ENCODE results near the gene YIPF1. TPM values are rescaled to one million over a fixed set of nuclear protein-coding genes. Genes with fewer than 3 reads are reported as not detected.
"Not testable (repeated sequence)": the region's sequence is repeated elsewhere in the genome, so short reads cannot be mapped to it uniquely, and the experiment has no call there.

The YIPF1 gene
- total RNA-seq, 1 experiment from 2014 or later = 24.9 TPM

DNA sequence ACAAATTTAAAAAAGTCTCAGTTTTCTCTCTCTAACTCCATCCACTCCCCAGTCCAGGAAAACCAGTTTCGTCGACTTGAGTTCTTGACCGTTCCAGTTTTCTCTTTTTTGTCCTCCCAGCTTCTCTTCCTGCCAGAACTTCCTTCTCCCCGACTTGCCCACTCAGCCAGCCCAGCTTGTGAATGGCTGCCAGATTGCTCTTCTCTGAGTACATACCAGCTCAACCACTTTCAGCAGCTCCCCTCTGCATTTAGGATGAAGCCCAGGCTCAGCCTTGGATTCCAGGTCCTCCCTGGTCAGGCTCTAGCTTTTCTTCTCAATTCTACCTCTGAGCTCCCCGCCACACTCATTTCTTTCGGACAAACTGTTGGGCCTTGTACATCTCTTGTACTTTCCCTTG lies 5.8 kb upstream of the YIPF1 start:
- no peak for DNase-seq (ENCODE audit: low read depth)

DNA sequence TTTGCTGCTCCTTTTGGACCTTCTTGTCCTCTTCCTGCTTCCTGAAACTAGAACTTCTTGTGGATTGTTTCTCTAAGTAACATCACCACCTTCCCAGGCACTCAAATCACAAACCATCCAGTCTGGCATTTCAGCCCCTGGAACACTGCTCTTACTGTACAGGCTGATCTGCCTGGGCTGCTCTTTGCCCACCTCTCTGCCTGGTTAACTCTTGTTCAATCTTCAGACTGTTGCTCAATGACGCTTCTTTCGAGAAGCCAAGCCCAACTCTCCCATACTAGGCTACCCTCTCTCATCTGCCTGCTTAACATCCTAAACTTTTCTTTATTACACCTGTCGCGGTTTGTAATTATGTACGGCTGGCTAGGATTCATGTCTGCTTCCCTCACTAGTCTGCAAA lies 5.0 kb upstream of the YIPF1 start:
- no peak for DNase-seq (ENCODE audit: low read depth)

GRCh38 chr1:53893999-53894636 lies 4.5 kb upstream of the YIPF1 start, which contains the start of gene DIO1:
Gene DIO1, plus strand, starts transcription at chr1:53894187. Its CDS starts 24 bp downstream, at chr1:53894211.
- DNase-seq (ENCODE audit: low read depth) = no peak

DNA sequence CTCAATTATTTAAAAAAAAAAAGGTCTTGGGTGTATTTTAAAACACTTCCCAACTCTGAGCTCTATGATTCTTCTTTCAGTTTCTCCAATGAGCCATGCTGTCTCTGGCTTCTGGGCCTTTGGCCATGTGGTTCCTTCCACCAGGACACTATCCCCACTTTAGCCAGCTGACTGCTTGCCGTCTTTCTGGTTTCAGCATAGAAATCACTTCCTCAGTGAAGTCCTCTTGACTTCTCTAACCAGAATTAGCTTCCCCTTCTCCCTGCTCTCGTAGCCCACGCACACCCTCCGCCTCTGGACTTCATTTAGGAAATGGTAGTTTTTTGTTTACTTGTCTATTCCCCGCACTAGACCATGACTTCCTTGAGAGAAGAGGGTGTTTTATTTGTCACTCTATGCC lies 3.3 kb upstream of the YIPF1 start:
- no peak for DNase-seq (ENCODE audit: low read depth)

- DNase-seq (ENCODE audit: low read depth) = no peak
Observed at GRCh38 chr1:53891678-53892077, 2.1 kb upstream of the YIPF1 start.

DNA sequence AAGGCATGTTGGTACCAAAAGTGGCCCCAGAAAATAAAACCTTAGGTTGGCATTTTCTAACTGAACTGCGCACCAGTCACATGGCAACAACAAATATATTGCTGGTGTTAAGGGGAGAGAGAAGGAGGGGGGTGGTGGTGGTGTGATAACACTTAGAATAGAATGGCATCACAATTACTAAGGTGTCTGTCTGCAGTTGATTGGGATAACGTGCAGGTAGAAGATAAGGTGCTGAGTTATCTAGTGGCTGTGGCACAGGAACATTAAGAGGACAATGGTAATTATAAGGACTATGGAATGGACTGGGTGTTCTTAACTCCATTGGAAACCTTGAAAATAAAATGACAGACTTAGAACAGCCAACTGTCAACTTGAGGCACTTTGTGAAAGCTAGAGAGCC lies 1.4 kb upstream of the YIPF1 start:
- DNase-seq (ENCODE audit: low read depth) = no peak

GRCh38 chr1:53890522-53890941 lies 935 bp upstream of the YIPF1 start:
- DNase-seq (ENCODE audit: low read depth) = no peak

GRCh38 chr1:53888681-53889080 lies 916 bp downstream of the YIPF1 start:
- DNase-seq (ENCODE audit: low read depth) = no peak

DNA sequence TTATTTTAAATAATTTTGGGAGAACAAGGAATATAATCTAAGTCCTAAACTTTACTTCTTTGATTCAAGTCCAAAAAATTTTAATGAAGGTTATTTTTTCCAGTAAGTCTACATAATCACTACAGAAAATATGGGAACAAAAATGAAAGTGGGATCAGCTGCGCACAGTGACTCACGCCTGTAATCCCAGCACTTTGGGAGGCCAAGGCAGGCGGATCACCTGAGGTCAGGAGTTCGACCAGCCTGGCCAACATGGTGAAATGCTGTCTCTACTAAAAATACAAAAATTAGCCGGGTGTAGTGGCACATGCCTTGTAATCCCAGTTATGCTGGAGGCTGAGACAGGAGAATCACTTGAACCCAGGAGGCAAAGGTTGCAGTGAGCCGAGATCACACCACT lies 6.0 kb downstream of the YIPF1 start:
- not testable (repeated sequence) for DNase-seq (ENCODE audit: low read depth)

DNA sequence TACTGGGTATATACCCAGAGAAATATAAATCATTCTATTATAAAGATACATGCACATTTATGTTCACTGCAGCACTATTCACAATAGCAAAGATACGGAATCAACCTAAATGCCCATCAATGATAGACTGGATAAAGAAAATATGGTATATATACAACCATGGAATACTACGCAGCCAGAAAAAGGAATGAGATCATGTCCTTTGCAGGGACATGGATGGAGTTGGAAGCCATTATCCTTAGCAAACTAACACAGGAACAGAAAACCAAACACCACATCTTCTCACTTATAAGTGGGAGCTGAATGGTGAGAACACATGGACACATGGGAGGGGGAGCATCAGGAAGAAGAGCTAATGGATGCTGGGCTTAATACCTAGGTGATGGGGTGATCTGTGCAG lies 7.7 kb downstream of the YIPF1 start:
- not testable (repeated sequence) for DNase-seq (ENCODE audit: low read depth)

DNA sequence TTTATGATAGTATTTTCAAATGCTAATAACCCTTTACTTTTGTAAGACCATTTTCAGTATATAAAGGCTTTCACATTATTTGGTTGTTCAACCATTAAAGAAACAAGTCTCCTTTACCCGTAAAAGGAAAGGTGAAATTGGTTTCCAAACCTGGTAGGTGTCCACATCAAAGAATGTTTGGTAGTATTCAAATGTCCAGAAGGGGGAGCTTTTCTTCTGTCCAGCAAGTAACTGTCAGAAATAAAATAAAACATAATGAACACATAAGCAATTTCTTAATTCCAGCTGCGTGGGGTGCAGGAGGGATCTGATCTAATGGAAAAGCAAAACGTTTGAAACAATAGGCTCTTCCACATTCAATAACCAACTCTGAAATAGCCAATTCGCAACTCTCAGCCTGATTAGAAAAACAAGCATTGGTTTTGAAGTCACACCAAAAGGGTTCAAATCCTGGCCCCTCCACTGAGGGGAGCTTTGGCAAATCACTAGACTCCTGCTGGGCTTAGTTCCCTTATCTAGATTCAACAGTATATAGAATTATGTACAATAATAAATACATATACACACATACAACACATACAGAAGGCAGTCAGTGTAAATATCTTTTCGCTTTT lies 11.0 kb downstream of the YIPF1 start:
- peak; percentile 24 for DNase-seq (ENCODE audit: low read depth)

DNA sequence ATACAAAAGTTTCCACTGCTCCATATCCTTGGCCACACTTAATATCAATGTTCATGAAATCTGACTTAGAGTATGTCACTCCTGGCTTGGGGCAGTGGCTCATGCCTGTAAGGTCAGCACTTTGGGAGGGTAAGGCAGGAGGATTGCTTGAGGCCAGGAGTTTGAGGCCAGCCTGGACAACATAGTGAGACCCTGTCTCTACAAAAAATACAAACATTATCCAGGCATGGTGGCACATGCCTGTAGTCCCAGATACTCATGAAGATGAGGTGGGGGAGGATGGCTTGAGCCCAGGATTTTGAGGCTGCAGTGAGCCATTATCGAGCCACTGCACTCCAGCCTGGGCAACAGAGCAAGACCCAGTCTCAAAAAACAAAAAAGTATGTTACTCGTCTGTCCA lies 14.4 kb downstream of the YIPF1 start:
- DNase-seq (ENCODE audit: low read depth) = not testable (repeated sequence)

- DNase-seq (ENCODE audit: low read depth) = no peak
Observed at GRCh38 chr1:53871773-53872484, 17.7 kb downstream of the YIPF1 start.

DNA sequence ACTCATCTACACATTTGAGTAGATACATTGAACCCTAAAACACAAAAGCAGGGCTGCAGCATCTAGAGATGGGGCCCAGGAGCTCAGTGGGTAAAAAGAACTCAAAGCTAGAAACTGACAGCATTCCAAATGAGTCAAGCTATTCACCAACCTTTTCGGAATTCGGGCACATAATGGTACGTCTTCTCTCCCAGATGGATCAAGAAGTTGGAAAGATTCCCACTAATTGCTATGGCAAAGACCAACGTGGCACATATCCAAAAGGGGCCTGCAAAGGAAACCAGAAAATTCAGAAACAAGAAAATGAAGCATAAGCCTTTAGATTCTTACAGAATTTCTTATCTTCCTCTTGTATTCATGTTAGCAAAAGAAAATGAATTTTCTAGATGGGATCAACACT lies 18.4 kb downstream of the YIPF1 start:
- no peak for DNase-seq (ENCODE audit: low read depth)

DNA sequence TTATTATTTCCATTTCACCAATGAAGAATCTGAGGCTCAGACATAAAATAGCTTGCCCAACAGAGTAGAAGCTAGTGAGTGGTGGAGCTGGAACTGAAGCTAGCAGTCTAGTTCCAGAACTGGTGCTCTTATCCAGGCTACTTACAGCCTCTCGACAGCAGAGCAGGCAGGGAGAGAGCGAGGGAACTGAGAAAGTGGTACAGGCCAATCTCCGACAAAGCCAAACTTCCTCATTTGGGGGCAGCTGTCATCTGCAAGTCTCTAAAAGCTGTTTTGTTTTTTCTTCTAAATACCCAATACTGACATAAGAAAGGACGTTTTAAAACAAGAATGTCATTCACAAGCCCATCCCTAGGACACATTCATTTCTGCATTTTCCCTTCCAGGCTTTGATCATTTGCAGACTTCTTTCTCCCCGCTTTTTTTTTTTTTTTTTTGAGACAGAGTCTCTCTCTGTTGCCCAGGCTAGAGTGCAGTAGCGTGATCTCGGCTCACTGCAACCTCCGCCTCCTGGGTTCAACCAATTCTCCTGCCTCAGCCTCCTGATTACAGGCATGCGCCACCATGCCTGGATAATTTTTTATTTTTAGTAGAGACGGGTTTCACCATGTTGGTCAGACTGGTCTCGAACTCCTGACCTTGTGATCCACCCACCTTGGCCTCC lies 20.0 kb downstream of the YIPF1 start:
- no peak for DNase-seq (ENCODE audit: low read depth)

GRCh38 chr1:53868565-53868964 lies 21.0 kb downstream of the YIPF1 start:
- no peak for DNase-seq (ENCODE audit: low read depth)

- no peak for DNase-seq (ENCODE audit: low read depth)
Observed at GRCh38 chr1:53862507-53862906, 27.1 kb downstream of the YIPF1 start.

DNA sequence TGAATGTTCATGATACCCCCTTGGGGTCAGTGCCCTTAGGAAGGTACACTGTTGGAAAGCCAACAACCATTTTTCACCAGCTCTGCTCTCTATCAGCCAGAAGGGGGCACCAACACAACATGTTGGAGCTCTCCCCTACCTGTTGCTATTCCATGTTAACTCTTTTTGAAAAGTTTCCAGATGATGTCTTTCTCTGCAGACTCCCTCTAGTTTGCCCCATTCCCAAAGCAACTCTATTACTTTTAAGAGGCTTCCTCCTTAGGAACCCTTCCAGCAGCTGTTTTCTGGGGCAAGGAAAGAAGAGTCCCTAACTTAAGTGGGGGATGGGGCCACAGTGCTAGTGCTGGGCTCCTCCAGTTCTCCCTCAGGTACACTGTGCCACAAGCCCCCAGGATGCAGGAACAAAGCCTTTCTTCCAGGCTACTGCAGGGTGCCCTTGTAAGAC lies 28.6 kb downstream of the YIPF1 start:
- DNase-seq (ENCODE audit: low read depth) = peak; percentile 38

GRCh38 chr1:53851571-53852285 lies 37.9 kb downstream of the YIPF1 start:
- no peak for DNase-seq (ENCODE audit: low read depth)

DNA sequence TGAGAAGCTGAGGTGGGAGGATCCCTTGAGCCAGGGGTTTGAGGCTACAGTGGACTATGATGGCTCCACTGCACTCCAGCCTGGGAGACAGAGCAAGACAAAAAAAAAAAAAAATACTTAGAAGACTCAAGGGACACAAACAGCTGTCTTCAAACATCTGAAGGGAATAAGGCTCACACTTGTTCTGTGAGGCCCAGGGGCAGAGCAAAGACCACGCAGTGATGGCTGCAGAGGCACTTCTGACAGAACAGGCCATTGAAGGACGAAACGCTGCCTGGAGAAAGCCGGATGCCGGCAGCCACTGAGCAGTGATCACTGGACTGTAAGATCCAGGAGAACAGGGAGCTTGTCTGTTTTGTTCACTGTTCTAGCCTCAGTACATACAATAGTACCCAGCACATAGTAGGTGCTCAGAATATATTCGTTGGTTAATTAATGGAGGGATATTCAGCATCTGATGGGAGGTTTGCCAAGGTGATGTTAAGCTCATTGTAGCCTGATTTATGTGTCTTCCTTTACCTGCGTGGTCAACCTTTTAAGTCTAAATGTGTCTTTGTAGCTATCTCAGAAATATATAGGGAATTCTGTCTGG lies 39.4 kb downstream of the YIPF1 start:
- no peak for DNase-seq (ENCODE audit: low read depth)

DNA sequence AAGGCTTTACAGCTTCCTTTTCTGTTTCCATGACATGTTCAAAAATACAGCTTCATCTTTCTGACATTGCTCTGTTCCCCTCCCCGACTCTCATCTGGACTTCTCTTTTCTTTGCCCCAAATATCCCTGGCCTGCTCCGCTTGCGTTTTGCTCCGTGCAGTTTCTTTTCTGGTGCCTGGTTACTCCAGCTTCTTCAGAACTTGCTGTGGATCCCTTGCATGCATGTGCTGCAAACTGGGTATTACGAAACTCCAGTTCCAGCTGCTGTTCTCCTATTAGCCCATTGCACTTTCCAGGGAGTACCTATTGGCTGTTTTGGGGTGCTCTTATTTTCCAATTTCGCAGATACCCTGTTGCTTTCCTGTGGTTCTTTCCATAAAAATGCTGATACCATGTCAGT lies 41.6 kb downstream of the YIPF1 start:
- DNase-seq (ENCODE audit: low read depth) = no peak

All from HT1080 (cell line).